Mesothelial cell of epicardium (in vitro differentiated cells): Measurements from ENCODE around the gene NR2F2. TPM values are rescaled to one million over a fixed set of nuclear protein-coding genes. Genes with fewer than 3 reads are reported as not detected.

Experiments
- DNase-seq, 2 experiments: peaks; one replicate each; pipeline ENCODE4 v3.0.0; 2021; ENCODE audit warnings: low spot score in 2 of 2; ENCODE audit not compliant: unreplicated experiment in 2 of 2
- H3K27ac Mint-ChIP-seq: 2 replicates; pipeline ENCODE4 v1.8.0; 2021; ENCODE audit warnings: mixed read lengths
- H3K27me3 Mint-ChIP-seq: 2 replicates; pipeline ENCODE4 v1.8.0; 2021; ENCODE audit warnings: low read depth, mixed read lengths
- H3K36me3 Mint-ChIP-seq: 2 replicates; pipeline ENCODE4 v1.8.0; 2021; ENCODE audit warnings: mixed read lengths
- H3K4me1 Mint-ChIP-seq: 2 replicates; pipeline ENCODE4 v1.8.0; 2021; ENCODE audit warnings: mixed read lengths
- H3K4me3 Mint-ChIP-seq: 2 replicates; pipeline ENCODE4 v1.8.0; 2021; ENCODE audit warnings: mild to moderate bottlenecking, moderate library complexity, mixed read lengths
- H3K9me3 Mint-ChIP-seq: 2 replicates; pipeline ENCODE4 v1.8.0; 2021; ENCODE audit warnings: mixed read lengths
- CTCF ChIP-seq: fragments of 200-600 bp; sonication (generic); IDR thresholded peaks from one replicate; pipeline ENCODE4 v1.5.0; 2021; ENCODE audit warnings: antibody characterized with exemption; ENCODE audit not compliant: unreplicated experiment
- total RNA-seq: library from RNA; stranded (reverse); gene quantifications from 3 replicates; pipeline ENCODE4 v1.2.1, GENCODE V29; 2021

The NR2F2 gene
- total RNA-seq, 1 donor from 2014 or later: 128 TPM

GRCh38 chr15:96293441-96293840, 37.1 kb upstream of the NR2F2 start:
- no peak overlapping the region for H3K27ac Mint-ChIP-seq
- peaks cover 29% of the 10 kb centered on the region for H3K36me3 Mint-ChIP-seq
- peaks cover 3% of the 10 kb centered on the region for H3K4me1 Mint-ChIP-seq
- no peak overlapping the region for H3K4me3 Mint-ChIP-seq
- no peak for DNase-seq
- no peaks in the 10 kb centered on the region for H3K27me3 Mint-ChIP-seq
- no peak for TF ChIP-seq CTCF
- peaks cover 14% of the 10 kb centered on the region for H3K9me3 Mint-ChIP-seq

GRCh38 chr15:96294766-96295165, 35.7 kb upstream of the NR2F2 start:
- Mint-ChIP-seq H3K27ac (no peak overlapping the region), H3K36me3 (peaks cover 37% of the 10 kb centered on the region)
- DNase-seq: no peak

GRCh38 chr15:96296264-96296663, 34.2 kb upstream of the NR2F2 start:
- H3K9me3 Mint-ChIP-seq: peaks cover 27% of the 10 kb centered on the region
- TF ChIP-seq CTCF: no peak
- H3K36me3 Mint-ChIP-seq: peaks cover 37% of the 10 kb centered on the region
- no peak for DNase-seq
- H3K27me3 Mint-ChIP-seq: no peaks in the 10 kb centered on the region
- peaks cover 8% of the 10 kb centered on the region for H3K4me1 Mint-ChIP-seq
- H3K27ac Mint-ChIP-seq: no peak overlapping the region
- no peak overlapping the region for H3K4me3 Mint-ChIP-seq

More at GRCh38 chr15:96294766-96295165, 35.7 kb upstream of the NR2F2 start:
- Mint-ChIP-seq H3K9me3 (peaks cover 27% of the 10 kb centered on the region), H3K27me3 (no peaks in the 10 kb centered on the region), H3K4me1 (peaks cover 3% of the 10 kb centered on the region), H3K4me3 (no peak overlapping the region)
- no peak for TF ChIP-seq CTCF

GRCh38 chr15:96297783-96298182, 32.7 kb upstream of the NR2F2 start:
- peaks cover 27% of the 10 kb centered on the region for H3K9me3 Mint-ChIP-seq
- H3K27ac Mint-ChIP-seq: no peak overlapping the region
- H3K4me1 Mint-ChIP-seq: peaks cover 8% of the 10 kb centered on the region
- TF ChIP-seq CTCF: no peak
- H3K4me3 Mint-ChIP-seq: no peak overlapping the region
- no peaks in the 10 kb centered on the region for H3K27me3 Mint-ChIP-seq
- DNase-seq: no peak
- peaks cover 36% of the 10 kb centered on the region for H3K36me3 Mint-ChIP-seq

- H3K4me3 Mint-ChIP-seq: no peak overlapping the region
- DNase-seq: no peak
- H3K27ac Mint-ChIP-seq: no peak overlapping the region
- no peaks in the 10 kb centered on the region for H3K27me3 Mint-ChIP-seq
- peaks cover 27% of the 10 kb centered on the region for H3K9me3 Mint-ChIP-seq
- peaks cover 37% of the 10 kb centered on the region for H3K36me3 Mint-ChIP-seq
- no peak for TF ChIP-seq CTCF
- peaks cover 8% of the 10 kb centered on the region for H3K4me1 Mint-ChIP-seq
Observed at GRCh38 chr15:96298217-96298616, 32.3 kb upstream of the NR2F2 start.

GRCh38 chr15:96300836-96301235, 29.7 kb upstream of the NR2F2 start:
- no peak for TF ChIP-seq CTCF
- Mint-ChIP-seq H3K36me3 (peaks cover 43% of the 10 kb centered on the region), H3K27me3 (no peaks in the 10 kb centered on the region), H3K9me3 (peaks cover 27% of the 10 kb centered on the region), H3K4me1 (peaks cover 15% of the 10 kb centered on the region), H3K4me3 (no peak overlapping the region), H3K27ac (no peak overlapping the region)
- no peak for DNase-seq
